ENCODE measurements around the gene FECH. TPM values are rescaled to one million over a fixed set of nuclear protein-coding genes. Genes with fewer than 3 reads are reported as not detected.
"Not testable (repeated sequence)": the region's sequence is repeated elsewhere in the genome, so short reads cannot be mapped to it uniquely, and the experiment has no call there.

The FECH gene
- total RNA-seq, 4 donors from 2014 or later, result 23.1 to 42.2 (median 33.1) TPM

DNA sequence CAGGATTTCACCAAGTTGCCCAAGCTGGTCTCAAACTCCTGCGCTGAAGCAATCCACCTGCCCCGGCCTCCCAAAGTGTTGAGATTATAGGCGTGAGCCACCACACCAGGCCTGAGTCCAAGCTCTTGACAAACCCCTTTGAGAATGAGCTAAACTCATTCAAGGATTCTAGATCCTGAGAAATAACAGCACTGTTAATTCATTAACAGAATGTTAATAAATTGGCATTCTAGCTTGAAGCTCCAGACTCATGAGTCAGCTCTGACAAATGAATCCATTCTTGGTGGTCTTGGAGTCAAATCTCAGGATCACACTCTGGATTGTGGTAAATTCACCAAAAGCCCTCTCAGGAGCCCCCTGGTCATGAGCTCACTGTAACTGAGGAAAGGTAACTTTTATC, 33.4 kb upstream of the FECH start:
- H3K9me3 ChIP-seq, result no peaks in the 10 kb centered on the region
- H3K4me1 ChIP-seq, result peaks cover 0 to 33% (median 13%) of the 10 kb centered on the region in 3 donors
- DNase-seq, result no peak
- intact Hi-C loops (cut with DNase I), result no loop called here
- peaks cover under 1 to 49% (median 5%) of the 10 kb centered on the region in 3 donors for H3K36me3 ChIP-seq
- no peak overlapping the region for H3K4me3 ChIP-seq
- TF ChIP-seq, protein P1, sequence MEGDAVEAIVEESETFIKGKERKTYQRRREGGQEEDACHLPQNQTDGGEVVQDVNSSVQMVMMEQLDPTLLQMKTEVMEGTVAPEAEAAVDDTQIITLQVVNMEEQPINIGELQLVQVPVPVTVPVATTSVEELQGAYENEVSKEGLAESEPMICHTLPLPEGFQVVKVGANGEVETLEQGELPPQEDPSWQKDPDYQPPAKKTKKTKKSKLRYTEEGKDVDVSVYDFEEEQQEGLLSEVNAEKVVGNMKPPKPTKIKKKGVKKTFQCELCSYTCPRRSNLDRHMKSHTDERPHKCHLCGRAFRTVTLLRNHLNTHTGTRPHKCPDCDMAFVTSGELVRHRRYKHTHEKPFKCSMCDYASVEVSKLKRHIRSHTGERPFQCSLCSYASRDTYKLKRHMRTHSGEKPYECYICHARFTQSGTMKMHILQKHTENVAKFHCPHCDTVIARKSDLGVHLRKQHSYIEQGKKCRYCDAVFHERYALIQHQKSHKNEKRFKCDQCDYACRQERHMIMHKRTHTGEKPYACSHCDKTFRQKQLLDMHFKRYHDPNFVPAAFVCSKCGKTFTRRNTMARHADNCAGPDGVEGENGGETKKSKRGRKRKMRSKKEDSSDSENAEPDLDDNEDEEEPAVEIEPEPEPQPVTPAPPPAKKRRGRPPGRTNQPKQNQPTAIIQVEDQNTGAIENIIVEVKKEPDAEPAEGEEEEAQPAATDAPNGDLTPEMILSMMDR (IDR thresholded peaks at IDR 0.05), result no peak
- TF ChIP-seq POLR2A (IDR thresholded peaks at IDR 0.05), result no peak
- 87 to 96% methylated on average over 3 of the region's 3 CpGs for WGBS, 2 donors
- no peaks in the 10 kb centered on the region for H3K27me3 ChIP-seq
- no peak overlapping the region for H3K27ac ChIP-seq

DNA sequence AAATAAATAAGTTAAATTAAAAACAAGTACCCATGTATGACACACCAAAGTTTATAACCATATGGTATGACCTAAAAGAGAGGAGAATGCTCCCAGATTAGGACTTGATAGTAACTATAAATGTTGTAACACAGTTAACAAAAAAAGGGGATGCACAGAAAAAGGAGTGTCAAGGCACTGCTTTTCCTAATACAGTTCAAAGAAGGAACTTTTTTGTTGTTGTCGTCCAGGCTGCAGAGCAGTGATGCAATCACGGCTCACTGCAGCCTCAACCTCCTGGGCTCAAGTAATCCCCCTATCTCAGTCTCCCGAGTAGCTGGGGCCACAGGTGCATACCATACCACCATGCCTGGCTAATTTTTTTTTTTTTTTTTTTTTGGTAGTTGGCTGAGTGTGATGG, 32.4 kb upstream of the FECH start:
- intact Hi-C loops (cut with DNase I), result no loop called here
- no peak overlapping the region for H3K27ac ChIP-seq
- H3K36me3 ChIP-seq, result peaks cover 7 to 59% (median 8%) of the 10 kb centered on the region in 3 donors
- no peak for DNase-seq
- TF ChIP-seq, protein P1 (IDR thresholded peaks at IDR 0.05), result no peak
- H3K9me3 ChIP-seq, result no peaks in the 10 kb centered on the region
- no peaks in the 10 kb centered on the region for H3K27me3 ChIP-seq
- H3K4me1 ChIP-seq, result peaks cover 0 to 33% (median 13%) of the 10 kb centered on the region in 3 donors
- no peak overlapping the region for H3K4me3 ChIP-seq
- 73 to 83% methylated on average over 3 of the region's 3 CpGs for WGBS, 2 donors

DNA sequence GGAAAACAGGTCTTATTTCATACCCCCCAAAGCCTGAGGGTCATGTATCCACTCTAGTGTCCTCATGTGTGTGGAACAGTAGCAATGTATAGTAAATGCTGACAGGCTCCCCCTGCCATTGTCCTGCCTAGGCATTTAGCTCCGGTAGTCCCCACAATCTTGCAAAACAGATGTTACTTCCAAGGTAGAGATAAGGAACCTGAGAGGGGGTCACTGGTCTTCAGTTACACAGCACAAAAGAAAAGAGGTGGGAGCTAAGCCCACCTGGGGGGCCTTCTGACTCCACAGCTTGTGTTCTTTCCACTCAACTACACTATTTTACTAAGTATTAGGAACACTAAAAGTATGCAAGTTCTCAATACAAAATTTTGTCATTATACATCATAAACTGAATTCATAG, 17.4 kb upstream of the FECH start:
- H3K36me3 ChIP-seq, result peaks cover 23 to 100% (median 64%) of the 10 kb centered on the region in 3 donors

DNA sequence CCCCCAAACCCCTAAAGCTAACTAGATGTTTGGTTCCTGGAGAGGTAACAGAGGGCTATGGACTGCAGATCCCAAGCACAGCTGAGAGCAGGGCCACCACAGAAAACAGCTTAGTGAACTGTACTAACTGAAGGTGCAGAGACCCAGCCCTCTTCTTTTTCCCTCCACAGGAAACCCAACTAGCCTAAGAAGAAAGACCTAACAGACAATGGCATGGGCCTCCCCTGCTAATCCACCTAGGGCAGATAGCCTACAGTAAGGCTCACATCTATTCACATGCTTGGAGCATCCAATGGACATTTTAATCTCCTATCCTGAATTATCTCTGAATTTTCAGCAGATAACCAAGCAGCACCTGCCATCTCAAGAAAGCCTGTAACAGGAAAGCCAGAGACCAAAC, 8.8 kb upstream of the FECH start:
- no peak overlapping the region for H3K4me3 ChIP-seq
- no peaks in the 10 kb centered on the region for H3K4me1 ChIP-seq
- no peaks in the 10 kb centered on the region for H3K9me3 ChIP-seq
- TF ChIP-seq, protein P1 (IDR thresholded peaks at IDR 0.05), result no peak
- TF ChIP-seq POLR2A (IDR thresholded peaks at IDR 0.05), result no peak
- H3K27ac ChIP-seq, result no peak overlapping the region
- peaks cover 0 to 26% (median 5%) of the 10 kb centered on the region in 3 donors for H3K36me3 ChIP-seq
- DNase-seq, result no peak
- H3K27me3 ChIP-seq, result no peaks in the 10 kb centered on the region
- intact Hi-C loops (cut with DNase I), result no loop called here

More for the DNA sequence above, 17.4 kb upstream of the FECH start:
- Histone ChIP-seq H3K4me1 (no peaks in the 10 kb centered on the region), H3K4me3 (no peak overlapping the region), H3K9me3 (no peaks in the 10 kb centered on the region), H3K27me3 (no peaks in the 10 kb centered on the region), H3K27ac (no peak overlapping the region)
- intact Hi-C loops (cut with DNase I), result no loop called here
- DNase-seq, result no peak
- WGBS, 2 donors, result 86 to 90% methylated on average over 1 of the region's 1 CpG
- TF ChIP-seq, protein P1 (IDR thresholded peaks at IDR 0.05), result no peak
- TF ChIP-seq POLR2A (IDR thresholded peaks at IDR 0.05), result no peak

DNA sequence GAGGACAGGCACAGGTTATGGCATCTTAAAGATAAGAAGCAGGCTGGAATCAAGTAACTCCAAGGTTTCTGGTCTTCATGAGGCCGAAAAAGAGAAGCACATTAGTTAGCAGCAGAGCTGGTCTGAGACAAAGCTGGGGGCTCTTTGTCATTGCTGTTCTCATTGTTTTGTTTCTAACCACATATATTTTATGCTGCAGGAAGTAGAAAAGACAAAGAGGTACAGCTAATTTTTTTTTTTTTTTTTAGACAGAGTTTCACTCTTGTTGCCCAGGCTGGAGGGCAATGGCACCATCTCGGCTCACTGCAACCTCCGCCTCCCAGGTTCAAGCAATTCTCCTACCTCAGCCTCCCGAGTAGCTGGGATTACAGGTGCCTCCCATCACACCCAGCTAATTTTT, 6.2 kb upstream of the FECH start:
- DNase-seq; H3K27ac ChIP-seq; H3K9me3 ChIP-seq; H3K36me3 ChIP-seq; H3K4me1 ChIP-seq; H3K4me3 ChIP-seq; intact Hi-C loops (cut with DNase I); H3K27me3 ChIP-seq: not testable (repeated sequence)
- WGBS, 2 donors, result 91 to 92% methylated on average over 4 of the region's 4 CpGs

DNA sequence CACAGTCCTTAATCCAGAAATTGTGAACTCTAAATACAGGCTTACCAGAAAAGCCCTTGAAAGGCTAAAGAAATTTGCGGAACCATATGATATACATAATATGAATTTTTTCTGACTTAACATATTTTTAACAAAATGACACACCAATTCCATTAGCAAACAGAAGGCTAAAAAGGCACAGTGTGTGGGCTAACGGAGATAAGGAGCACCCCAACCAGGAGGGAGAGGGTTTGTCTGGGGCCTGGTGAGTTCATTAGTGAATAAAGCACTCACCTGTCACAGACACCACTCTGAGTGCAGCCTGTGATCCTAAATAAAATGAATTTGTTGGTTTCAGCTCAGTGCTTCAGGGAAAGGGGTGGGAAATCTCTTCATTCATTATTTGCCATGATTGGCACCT, 2.7 kb upstream of the FECH start:
- no peak overlapping the region for H3K27ac ChIP-seq
- H3K36me3 ChIP-seq, result no peaks in the 10 kb centered on the region
- no peaks in the 10 kb centered on the region for H3K27me3 ChIP-seq
- WGBS, 2 donors, result 74 to 85% methylated on average over 2 of the region's 2 CpGs
- no peaks in the 10 kb centered on the region for H3K9me3 ChIP-seq
- peaks cover 11 to 27% (median 16%) of the 10 kb centered on the region in 3 donors for H3K4me1 ChIP-seq
- H3K4me3 ChIP-seq, result no peak overlapping the region
- intact Hi-C loops (cut with DNase I), result no loop called here
- no peak for DNase-seq
- TF ChIP-seq POLR2A (IDR thresholded peaks at IDR 0.05), result no peak
- TF ChIP-seq, protein P1 (IDR thresholded peaks at IDR 0.05), result no peak

All from esophagus squamous epithelium (tissue), 5 donors.